Stromal cell of bone marrow (primary cell): Measurements from ENCODE around the gene CCDC14.
A peak's percentile ranks its signal among the peaks of the same experiment; 100 is the strongest.
"Not testable (repeated sequence)": the region's sequence is repeated elsewhere in the genome, so short reads cannot be mapped to it uniquely, and the experiment has no call there.

Experiments used
- DNase-seq: peaks from one replicate; pipeline ENCODE4 v3.0.0-alpha.2; 2012; ENCODE audit warnings: low read depth

The CCDC14 gene

GRCh38 chr3:123907720-123908119 is 53.3 kb downstream of the CCDC14 start:
- DNase-seq = no peak

GRCh38 chr3:123899300-123899865 is 61.6 kb downstream of the CCDC14 start:
- no peak for DNase-seq

DNA sequence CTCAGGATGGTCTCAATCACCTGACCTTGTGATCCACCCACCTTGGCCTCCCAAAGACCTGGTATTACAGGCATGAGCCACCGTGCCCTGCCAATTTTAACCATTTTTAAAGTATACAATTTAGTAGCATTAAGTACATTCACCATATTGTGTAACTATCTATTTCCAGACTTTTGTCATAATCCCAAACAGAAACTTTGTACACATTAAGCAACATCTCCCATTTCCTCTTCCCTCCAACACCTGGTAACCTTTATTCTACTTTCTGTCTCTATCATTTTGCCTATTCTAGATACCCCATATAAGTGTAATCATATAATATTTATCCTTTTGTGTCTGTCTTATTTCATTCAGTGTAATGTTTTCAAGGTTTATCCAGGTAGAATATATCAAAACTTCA is 68.0 kb downstream of the CCDC14 start:
- no peak for DNase-seq

GRCh38 chr3:123892195-123892594 is 68.8 kb downstream of the CCDC14 start:
- no peak for DNase-seq

- not testable (repeated sequence) for DNase-seq
Observed at GRCh38 chr3:123890991-123891390, 70.0 kb downstream of the CCDC14 start.

DNA sequence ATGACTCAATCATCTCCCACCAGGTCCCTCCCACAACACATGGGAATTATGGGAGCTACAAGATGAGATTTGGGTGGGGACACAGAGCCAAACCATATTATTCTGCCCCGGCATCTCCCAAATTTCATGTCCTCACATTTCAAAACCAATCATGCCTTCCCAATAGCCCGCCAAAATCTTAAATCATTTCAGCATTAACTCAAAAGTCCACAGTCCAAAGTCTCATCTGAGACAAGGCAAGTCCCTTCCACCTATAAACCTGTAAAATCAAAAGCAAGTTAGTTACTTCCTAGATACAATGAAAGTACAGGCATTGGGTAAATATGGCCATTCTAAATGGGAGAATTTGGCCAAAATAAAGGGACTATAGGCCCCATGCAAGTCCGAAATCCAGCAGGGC is 70.9 kb downstream of the CCDC14 start:
- DNase-seq = not testable (repeated sequence)

DNA sequence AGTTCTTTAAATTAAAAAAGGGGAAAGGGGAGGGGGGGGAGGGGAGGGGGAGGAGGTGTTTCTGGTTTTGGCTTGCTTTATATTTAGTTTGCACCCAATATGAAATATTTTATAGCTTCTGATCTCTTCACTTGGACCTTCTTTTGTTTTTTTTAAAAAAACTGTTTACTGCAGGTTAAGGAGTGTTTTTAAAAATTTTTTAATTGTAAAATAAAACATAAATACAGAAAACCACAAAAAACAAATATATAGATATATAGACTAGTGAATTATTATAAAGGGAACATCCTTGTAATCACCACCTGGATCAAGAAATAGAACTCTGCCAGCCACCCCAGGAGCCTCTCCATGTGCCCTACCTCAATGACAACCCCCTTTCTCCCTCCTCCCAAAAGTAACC is 76.0 kb downstream of the CCDC14 start:
- no peak for DNase-seq

GRCh38 chr3:123884203-123884831 is 76.7 kb downstream of the CCDC14 start, which contains the start of gene MYLK:
MYLK (minus strand) TSS chr3:123884332; CDS start chr3:123793841, 90,491 bp downstream.
- DNase-seq = peak; percentile 79

- DNase-seq = no peak
Observed at GRCh38 chr3:123883701-123884202, 77.3 kb downstream of the CCDC14 start.

DNA sequence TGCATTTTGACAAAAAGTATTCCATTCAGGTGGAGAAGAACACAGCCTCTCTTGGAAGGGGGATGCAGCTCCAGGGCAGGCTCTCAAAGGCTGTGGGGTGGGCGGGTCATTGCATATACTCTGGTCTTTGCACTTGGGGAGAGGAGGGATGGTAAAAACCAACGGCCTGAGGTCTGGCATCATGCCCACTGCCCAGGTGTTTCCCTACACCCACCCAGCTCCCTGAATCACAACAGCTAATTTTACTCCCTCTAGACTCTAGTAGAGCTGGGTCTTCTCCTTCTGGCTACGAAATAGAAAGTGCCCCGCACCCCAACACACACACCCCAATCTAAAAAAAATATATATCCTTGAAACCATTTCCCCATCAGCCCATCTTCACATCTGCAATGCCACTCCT is 77.9 kb downstream of the CCDC14 start:
- no peak for DNase-seq

- DNase-seq = no peak
Observed at GRCh38 chr3:123881771-123882170, 79.3 kb downstream of the CCDC14 start.

DNA sequence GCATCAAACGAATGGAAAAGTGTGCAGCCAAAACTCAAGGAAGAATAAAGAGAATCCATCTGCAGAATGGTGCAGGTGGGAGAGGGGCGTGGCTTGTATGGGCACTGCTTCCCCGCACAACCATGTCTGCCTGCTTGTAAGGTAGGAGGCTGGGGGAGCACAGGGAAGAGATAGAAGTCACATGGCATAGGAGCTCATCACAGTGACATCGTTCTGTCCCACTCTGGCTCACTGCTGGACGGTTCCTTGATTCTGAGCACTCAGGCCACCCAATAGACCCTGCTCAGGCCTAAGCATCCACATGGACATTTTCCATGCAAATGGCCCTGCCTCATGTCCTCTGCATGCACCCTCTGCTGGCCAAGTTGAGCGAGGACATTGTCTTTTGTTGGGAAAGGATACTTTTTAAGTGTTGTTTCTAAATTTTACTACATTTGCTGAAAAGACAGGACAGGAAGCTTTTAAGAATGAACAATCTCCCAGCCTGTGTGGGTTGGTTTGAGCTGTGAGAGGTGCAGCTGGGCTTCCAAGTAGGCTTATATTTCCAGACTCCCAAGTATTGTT is 79.9 kb downstream of the CCDC14 start:
- DNase-seq = peak; percentile 42

DNA sequence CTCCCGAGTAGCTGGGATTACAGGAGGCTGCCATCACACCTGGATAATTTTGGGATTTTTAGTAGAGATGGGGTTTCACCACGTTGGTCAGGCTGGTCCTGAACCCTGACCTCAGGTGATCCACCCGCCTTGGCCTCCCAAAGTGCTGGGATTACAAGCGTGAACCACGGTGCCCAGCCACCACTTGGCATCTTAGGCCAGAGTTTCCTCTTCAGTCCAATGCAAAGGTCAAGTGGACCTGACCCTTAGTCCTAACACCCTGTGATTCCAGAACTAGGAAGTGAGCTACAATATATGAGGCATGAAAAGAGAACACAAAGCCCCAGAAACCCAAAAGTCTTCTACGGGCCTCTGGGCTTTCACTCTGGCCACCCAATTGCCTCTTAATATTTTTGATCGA is 82.2 kb downstream of the CCDC14 start:
- DNase-seq = no peak

DNA sequence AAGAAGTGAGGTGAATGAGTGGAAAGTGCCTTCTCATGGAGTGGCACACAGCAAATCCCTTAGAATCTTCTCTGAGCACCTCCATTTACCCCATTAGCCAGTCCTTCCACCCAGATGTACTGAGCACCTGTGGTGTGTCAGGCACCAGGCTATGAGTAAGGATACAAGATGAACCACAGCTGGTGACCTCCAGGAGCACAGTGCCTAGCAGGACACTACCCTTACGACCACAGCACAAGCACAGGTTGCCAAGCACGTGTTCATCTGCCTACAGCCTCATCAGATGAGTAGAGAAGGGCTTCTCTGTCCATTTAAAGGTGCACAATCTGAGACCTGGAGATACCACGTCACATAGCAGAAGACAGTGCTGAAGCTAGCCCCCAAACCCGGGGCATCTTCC is 83.1 kb downstream of the CCDC14 start:
- DNase-seq = no peak

GRCh38 chr3:123877466-123877865 is 83.6 kb downstream of the CCDC14 start:
- DNase-seq = no peak

GRCh38 chr3:123876858-123877257 is 84.2 kb downstream of the CCDC14 start:
- DNase-seq = no peak

DNA sequence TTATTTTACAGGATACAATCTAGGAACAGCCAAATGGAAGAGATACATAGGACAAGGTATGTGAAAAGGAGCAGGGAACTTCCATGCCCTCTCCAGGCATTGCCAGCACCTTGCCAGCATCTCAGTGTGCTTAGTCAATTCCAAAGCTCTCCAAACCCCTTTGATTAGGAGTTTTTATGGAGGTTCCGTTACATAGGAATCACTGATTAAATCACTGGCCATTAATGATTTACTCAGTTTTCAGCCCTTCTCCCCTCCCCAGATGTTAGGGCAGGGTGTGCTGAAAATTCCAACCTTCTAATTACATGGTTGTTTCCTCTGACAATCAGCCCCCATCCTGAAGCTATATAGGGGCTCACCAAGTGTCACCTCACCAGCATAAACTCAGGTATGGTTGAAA is 88.4 kb downstream of the CCDC14 start:
- DNase-seq = no peak

DNA sequence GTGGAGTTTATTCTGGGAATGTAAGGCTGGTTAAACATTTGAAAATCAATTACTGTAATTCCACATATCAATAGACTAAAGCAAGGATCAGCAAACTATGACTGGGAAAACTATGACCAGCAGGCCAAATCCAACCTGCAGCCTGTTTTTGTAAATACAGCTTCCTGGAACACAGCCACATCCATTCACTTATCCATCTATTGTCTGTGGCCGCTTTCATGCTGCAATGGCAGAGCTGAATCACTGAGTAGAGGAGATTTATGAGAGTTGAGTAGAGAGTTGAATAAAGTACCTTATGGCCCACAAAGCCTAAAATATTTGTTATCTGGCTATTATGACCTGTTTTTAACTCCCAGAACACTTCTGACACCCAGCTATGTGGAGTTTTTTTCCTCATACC is 89.1 kb downstream of the CCDC14 start:
- DNase-seq = no peak

GRCh38 chr3:123870033-123870432 is 91.0 kb downstream of the CCDC14 start:
- DNase-seq = no peak

- no peak for DNase-seq
Observed at GRCh38 chr3:123869165-123869564, 91.9 kb downstream of the CCDC14 start.

- DNase-seq = no peak
Observed at GRCh38 chr3:123864706-123865105, 96.3 kb downstream of the CCDC14 start.
